Gastroesophageal sphincter (tissue), 3 donors: ENCODE results near the gene RNF43.

Experiments
- EP300 ChIP-seq: sonication (generic); formaldehyde crosslinking; IDR thresholded peaks from one replicate; pipeline ENCODE4 v1.6.1; 2017; ENCODE audit warnings: antibody characterized with exemption, mild to moderate bottlenecking
- POLR2A ChIP-seq, 2 donors: fragments of 450-650 bp; IDR thresholded peaks; one replicate each; pipeline ENCODE4 v1.6.1; 2017; ENCODE audit warnings: antibody characterized with exemption in 2 of 2, mild to moderate bottlenecking in 2 of 2, moderate library complexity in 1 of 2
- POLR2AphosphoS5 ChIP-seq: sonication (generic); formaldehyde crosslinking; IDR thresholded peaks from one replicate; pipeline ENCODE4 v1.6.1; 2017; ENCODE audit warnings: antibody characterized with exemption
- TF ChIP-seq, protein P1 (sequence below), 4 experiments: fragments of 200-600 bp in 2 of 4; fragments of 450-650 bp in 2 of 4; sonication (generic) in 1 of 4; IDR thresholded peaks; one replicate each; pipeline ENCODE4 v1.5.1; 2017 to 2019; ENCODE audit warnings: antibody characterized with exemption in 4 of 4, mild to moderate bottlenecking in 2 of 4, moderate library complexity in 2 of 4

DNA sequence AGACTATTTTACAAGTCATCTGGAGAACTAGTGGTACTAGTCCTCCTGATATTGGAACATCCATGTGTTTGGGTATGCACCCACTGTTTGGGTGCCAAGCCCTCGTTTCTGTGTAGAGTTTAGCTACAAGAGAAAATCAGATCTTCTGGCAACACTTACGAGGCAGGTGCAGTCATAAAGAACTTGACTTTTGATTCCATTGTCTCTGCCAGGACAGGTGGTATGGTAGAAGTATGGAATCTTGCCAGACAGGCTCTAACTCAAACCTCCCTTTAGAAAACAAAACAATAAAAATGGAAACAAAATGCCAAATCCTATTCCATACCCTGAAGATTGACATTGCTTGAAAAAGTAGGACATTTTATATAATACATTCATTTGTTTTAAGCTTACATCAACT, 16.0 kb downstream of the RNF43 start:
- TF ChIP-seq, protein P1, sequence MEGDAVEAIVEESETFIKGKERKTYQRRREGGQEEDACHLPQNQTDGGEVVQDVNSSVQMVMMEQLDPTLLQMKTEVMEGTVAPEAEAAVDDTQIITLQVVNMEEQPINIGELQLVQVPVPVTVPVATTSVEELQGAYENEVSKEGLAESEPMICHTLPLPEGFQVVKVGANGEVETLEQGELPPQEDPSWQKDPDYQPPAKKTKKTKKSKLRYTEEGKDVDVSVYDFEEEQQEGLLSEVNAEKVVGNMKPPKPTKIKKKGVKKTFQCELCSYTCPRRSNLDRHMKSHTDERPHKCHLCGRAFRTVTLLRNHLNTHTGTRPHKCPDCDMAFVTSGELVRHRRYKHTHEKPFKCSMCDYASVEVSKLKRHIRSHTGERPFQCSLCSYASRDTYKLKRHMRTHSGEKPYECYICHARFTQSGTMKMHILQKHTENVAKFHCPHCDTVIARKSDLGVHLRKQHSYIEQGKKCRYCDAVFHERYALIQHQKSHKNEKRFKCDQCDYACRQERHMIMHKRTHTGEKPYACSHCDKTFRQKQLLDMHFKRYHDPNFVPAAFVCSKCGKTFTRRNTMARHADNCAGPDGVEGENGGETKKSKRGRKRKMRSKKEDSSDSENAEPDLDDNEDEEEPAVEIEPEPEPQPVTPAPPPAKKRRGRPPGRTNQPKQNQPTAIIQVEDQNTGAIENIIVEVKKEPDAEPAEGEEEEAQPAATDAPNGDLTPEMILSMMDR (IDR thresholded peaks at IDR 0.05) = no peak
- no peak for TF ChIP-seq POLR2AphosphoS5
- no peak for TF ChIP-seq POLR2A (IDR thresholded peaks at IDR 0.05)
- TF ChIP-seq EP300 = no peak
